Transverse colon (tissue), 4 donors: Measurements from ENCODE around the gene KRT5. TPM values are rescaled to one million over a fixed set of nuclear protein-coding genes. Genes with fewer than 3 reads are reported as not detected.

ENCODE experiments used
- DNase-seq: peaks from one replicate; pipeline ENCODE4 v3.0.0-alpha.2; 2019
- H3K27ac ChIP-seq, 4 donors: fragments of 200-600 bp; sonication (generic); 2 replicates each; pipeline ENCODE4 v1.5.1; 2016 to 2018; ENCODE audit warnings: inconsistent platforms in 4 of 4
- H3K27me3 ChIP-seq: fragments of 200-600 bp; sonication (generic); 2 replicates; pipeline ENCODE4 v1.5.1; 2017; ENCODE audit warnings: inconsistent platforms
- H3K36me3 ChIP-seq, 4 donors: fragments of 200-600 bp; sonication (generic); 2 replicates each; pipeline ENCODE4 v1.5.1; 2017 to 2019; ENCODE audit warnings: inconsistent platforms in 4 of 4
- H3K4me1 ChIP-seq, 4 donors: fragments of 200-600 bp; sonication (generic); 2 replicates each; pipeline ENCODE4 v1.5.1; 2017 to 2020; ENCODE audit warnings: inconsistent platforms in 4 of 4
- H3K4me3 ChIP-seq, 4 donors: fragments of 200-600 bp; sonication (generic); 1 replicate in 1 of 4; 2 replicates in 3 of 4; pipeline versions ENCODE4 v1.5.1 to v1.6.1; 2017 to 2019; ENCODE audit warnings: inconsistent platforms in 4 of 4
- H3K9me3 ChIP-seq, 2 donors: fragments of 200-600 bp; sonication (generic); 2 replicates each; pipeline ENCODE4 v1.5.1; 2017 to 2019; ENCODE audit warnings: inconsistent platforms in 2 of 2
- EP300 ChIP-seq: sonication (generic); formaldehyde crosslinking; IDR thresholded peaks from one replicate; pipeline ENCODE4 v1.6.1; 2017; ENCODE audit warnings: antibody characterized with exemption, low read depth
- POLR2A ChIP-seq: fragments of 450-650 bp; IDR thresholded peaks from one replicate; pipeline ENCODE4 v1.6.1; 2016; ENCODE audit warnings: antibody characterized with exemption, mild to moderate bottlenecking, moderate library complexity
- POLR2AphosphoS5 ChIP-seq, 3 donors: sonication (generic); formaldehyde crosslinking; IDR thresholded peaks; one replicate each; pipeline ENCODE4 v1.6.1; 2016; ENCODE audit warnings: antibody characterized with exemption in 3 of 3
- WGBS, 2 donors: methylation state at CpG; one replicate each; pipeline ENCODE4 v1.1.5; 2018; ENCODE audit warnings: low coverage in 1 of 2; 5-methylcytosine and 5-hydroxymethylcytosine counted together
- in situ Hi-C, 4 donors: fragments of 200-750 bp; cut with MboI; loops; one replicate each; pipeline versions ENCODE4 v1.15.0 to v1.15.1; 2017; ENCODE audit warnings: low sequenced_read_pairs in 3 of 4, low pct_ligation_motif_present in 1 of 4, low pct_unique_long_range_greater_than_20kb in 1 of 4
- intact Hi-C: fragments of 100-400 bp; cut with DNase I; formaldehyde crosslinking; loops from one replicate; pipeline ENCODE4 v1.15.1; 2023; ENCODE audit warnings: low total_unique reads
- total RNA-seq, 4 donors: library from RNA; depleted of rRNA; stranded (reverse); fragments of >200 nt; gene quantifications; one replicate each; pipeline ENCODE4 v1.1.0, GENCODE V29; 2016
- TF ChIP-seq, protein P1 (sequence below), 5 experiments: fragments of 200-600 bp in 3 of 5; fragments of 450-650 bp in 2 of 5; sonication (generic) in 3 of 5; IDR thresholded peaks; 1 replicate in 2 of 5; 2 replicates in 3 of 5; pipeline ENCODE4 v1.5.1; 2016 to 2017; ENCODE audit warnings: antibody characterized with exemption in 5 of 5, inconsistent platforms in 3 of 5, mild to moderate bottlenecking in 2 of 5, moderate library complexity in 1 of 5

The KRT5 gene
- total RNA-seq, 4 donors from 2014 or later, result not detected

DNA sequence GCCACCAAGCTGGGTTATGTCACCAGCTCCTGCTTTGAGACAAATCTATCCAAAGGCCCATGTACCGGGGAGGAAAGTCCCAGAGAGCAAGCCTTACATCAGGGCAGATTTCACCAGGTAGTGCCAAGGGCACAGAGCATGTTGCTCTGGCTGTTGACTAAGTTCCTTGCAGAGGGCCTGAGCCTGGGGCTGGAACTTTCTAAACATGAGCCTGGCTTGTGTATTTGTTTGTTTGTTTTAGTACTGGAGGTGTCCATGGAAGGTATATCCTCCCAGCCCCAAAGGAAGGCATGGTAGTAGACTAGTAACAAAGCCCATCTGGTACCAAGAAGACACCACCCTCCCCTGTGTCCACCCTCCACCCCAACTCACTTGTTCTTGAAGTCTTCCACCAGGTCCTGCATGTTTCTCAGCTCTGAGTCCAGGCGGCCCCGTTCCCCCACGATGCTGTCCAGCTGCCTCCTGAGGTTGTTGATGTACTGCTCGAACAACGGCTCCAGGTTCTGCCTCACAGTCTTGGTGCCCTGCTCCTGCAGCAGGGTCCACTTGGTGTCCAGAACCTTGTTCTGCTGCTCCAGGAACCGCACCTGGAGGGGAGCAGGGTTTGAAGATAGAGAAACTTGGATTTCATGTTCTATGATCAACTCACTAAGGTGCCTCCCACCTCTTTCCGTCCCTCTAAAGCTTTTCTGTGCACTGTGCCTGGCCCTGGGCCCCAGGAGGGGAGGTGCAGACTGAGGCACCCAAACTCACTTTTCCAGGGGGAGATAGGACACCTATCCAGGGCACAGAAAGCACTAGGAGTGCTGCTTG, 1.4 kb downstream of the KRT5 start:
- TF ChIP-seq EP300 (no peak), POLR2AphosphoS5 (IDR thresholded peaks at IDR 0.05) (no peak), POLR2A (no peak)
- TF ChIP-seq, protein P1, sequence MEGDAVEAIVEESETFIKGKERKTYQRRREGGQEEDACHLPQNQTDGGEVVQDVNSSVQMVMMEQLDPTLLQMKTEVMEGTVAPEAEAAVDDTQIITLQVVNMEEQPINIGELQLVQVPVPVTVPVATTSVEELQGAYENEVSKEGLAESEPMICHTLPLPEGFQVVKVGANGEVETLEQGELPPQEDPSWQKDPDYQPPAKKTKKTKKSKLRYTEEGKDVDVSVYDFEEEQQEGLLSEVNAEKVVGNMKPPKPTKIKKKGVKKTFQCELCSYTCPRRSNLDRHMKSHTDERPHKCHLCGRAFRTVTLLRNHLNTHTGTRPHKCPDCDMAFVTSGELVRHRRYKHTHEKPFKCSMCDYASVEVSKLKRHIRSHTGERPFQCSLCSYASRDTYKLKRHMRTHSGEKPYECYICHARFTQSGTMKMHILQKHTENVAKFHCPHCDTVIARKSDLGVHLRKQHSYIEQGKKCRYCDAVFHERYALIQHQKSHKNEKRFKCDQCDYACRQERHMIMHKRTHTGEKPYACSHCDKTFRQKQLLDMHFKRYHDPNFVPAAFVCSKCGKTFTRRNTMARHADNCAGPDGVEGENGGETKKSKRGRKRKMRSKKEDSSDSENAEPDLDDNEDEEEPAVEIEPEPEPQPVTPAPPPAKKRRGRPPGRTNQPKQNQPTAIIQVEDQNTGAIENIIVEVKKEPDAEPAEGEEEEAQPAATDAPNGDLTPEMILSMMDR (IDR thresholded peaks at IDR 0.05), result no peak
- no peak overlapping the region for H3K4me3 ChIP-seq
- H3K36me3 ChIP-seq, result no peaks in the 10 kb centered on the region
- no peaks in the 10 kb centered on the region for H3K4me1 ChIP-seq
- no peaks in the 10 kb centered on the region for H3K9me3 ChIP-seq
- 75 to 87% methylated on average over 2 to 8 of the region's 8 CpGs for WGBS, 2 donors
- no peak overlapping the region for H3K27ac ChIP-seq
- H3K27me3 ChIP-seq, result no peaks in the 10 kb centered on the region
- no peak for DNase-seq
- intact Hi-C loops (loop anchor here (10.0 kb wide), 1 partner anchor 144 kb away; no protein-coding TSS in a partner anchor), in situ Hi-C loops (no loop called here)

DNA sequence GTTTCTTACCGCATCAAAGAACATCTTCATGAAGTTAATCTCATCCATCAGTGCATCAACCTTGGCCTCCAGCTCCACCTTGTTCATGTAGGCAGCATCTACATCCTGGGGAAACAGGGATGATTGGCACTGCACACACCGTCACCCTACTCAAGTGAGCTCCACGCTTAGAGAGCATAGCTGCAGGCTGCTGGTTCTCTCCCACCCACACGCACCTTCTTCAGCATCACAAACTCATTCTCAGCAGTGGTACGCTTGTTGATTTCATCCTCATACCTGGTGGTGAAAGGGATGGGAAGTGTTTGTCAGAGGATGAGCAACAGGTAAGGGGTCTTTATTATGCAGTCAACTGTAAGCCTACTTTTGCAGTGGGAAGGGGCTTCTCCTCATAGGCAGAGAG, 2.3 kb downstream of the KRT5 start:
- Histone ChIP-seq H3K4me3 (no peak overlapping the region), H3K36me3 (no peaks in the 10 kb centered on the region), H3K4me1 (no peaks in the 10 kb centered on the region), H3K9me3 (no peaks in the 10 kb centered on the region), H3K27ac (no peak overlapping the region), H3K27me3 (no peaks in the 10 kb centered on the region)
- in situ Hi-C loops, result no loop called here
- 93% methylated on average over 5 of the region's 5 CpGs; no CpG with 5 or more reads in 1 of the 2 donors for WGBS, 2 donors
- no peak for TF ChIP-seq POLR2AphosphoS5 (IDR thresholded peaks at IDR 0.05)
- no peak for TF ChIP-seq EP300
- no peak for TF ChIP-seq POLR2A
- TF ChIP-seq, protein P1 (IDR thresholded peaks at IDR 0.05), result no peak
- intact Hi-C loops, result loop anchor here (10.0 kb wide), 1 partner anchor 143 kb away; no protein-coding TSS in a partner anchor
- DNase-seq, result no peak

DNA sequence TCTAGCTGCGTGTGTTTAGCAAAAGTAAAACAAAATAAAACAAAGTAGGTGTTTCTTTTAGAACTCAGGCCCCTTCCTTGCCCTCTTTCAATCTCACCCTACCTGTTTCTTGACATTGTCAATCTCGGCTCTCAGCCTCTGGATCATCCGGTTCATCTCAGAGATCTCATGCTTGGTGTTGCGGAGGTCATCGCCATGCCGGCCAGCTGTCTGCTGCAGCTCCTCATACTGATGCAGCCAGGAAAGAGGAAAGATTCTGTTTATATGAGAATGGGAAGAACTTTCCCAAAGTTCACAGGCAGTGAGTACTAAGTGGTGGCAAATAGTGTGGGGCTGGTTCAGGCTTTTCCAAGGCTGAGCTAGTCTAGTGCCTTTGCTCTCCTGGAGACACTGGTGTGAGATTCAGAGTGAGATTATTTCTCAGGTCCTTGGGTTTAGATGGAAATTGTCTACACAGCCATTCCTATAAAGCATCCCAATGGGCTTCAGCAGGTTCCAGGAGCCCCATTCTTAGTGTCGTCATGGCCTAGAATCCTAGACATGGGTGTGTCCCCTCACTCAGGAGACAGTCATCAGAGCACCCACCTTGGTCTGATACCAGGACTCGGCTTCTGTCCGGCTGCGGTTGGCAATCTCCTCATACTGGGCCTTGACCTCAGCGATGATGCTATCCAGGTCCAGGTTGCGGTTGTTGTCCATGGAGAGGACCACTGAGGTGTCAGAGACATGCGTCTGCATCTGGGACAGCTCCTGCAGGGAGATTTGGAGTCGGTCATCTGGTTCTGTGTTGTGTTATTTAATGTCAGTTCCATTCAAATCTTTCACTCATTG, 3.0 kb downstream of the KRT5 start:
- in situ Hi-C loops (no loop called here), intact Hi-C loops (loop anchor here (10.0 kb wide), 1 partner anchor 142 kb away; no protein-coding TSS in a partner anchor)
- DNase-seq, result no peak
- no peaks in the 10 kb centered on the region for H3K9me3 ChIP-seq
- TF ChIP-seq EP300 (no peak), POLR2AphosphoS5 (IDR thresholded peaks at IDR 0.05) (no peak), POLR2A (no peak)
- TF ChIP-seq, protein P1 (IDR thresholded peaks at IDR 0.05), result no peak
- H3K4me3 ChIP-seq, result no peak overlapping the region
- H3K27me3 ChIP-seq, result no peaks in the 10 kb centered on the region
- H3K27ac ChIP-seq, result no peak overlapping the region
- 86 to 94% methylated on average over 7 to 14 of the region's 14 CpGs for WGBS, 2 donors
- H3K4me1 ChIP-seq, result no peaks in the 10 kb centered on the region
- no peaks in the 10 kb centered on the region for H3K36me3 ChIP-seq
